Medulla oblongata (tissue), 1 donor: Measurements from ENCODE around the gene STXBP5.
A peak's percentile ranks its signal among the peaks of the same experiment; 100 is the strongest.
"Not testable (repeated sequence)": the region's sequence is repeated elsewhere in the genome, so short reads cannot be mapped to it uniquely, and the experiment has no call there.

Source experiments
- DNase-seq: peaks from one replicate; pipeline ENCODE4 v3.0.0-alpha.2; 2015; ENCODE audit errors: extremely low spot score

The STXBP5 gene

GRCh38 chr6:147380841-147381240 is 176.6 kb downstream of the STXBP5 start:
- DNase-seq = not testable (repeated sequence)

DNA sequence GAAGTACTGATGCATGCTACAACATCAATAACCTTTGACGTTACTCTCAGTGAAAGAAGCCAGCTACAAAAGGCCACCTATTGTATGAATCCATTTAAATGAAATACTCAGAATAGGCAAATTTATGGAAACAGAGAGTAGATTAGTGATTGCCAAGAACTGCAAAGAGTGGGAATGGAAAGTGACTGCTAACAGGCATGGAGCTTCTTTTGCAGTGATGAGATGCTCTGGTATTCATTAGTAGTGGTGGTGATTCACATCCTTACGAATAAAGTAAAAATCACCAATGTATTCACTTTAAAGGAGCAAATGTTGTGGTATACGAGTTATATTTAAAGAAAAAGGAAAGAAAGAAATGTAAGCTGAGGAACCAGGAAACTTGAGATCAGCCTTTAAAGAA is 177.5 kb downstream of the STXBP5 start:
- DNase-seq = no peak

DNA sequence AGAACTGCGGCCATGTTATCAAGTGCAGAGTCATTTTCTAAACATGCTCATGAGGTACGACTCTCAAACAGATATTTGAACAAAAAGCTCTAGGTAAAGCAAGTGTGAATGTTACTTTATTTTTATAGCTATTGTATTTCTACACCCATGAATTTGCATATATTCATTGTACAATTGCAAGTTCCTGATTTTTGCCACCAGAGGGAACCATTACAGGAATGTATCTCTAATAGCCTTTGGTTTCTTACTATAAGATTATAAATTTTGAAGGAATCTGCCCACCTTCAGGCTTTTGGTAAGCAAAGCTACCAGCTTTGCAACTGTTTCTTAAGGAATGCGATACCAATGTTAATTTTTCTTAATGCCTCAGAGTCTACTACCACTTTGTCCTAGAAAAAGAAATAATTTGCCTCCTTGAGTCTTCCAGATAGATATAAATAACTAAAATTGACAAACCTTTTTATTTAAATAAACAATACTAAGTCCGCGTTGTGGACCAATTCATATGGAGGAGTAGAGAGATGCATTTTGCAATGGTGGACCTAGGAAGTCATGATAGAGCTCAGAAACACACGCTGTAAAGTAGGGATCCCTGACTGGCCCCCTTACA is 178.8 kb downstream of the STXBP5 start:
- DNase-seq = peak; percentile 14

GRCh38 chr6:147384029-147384428 is 179.8 kb downstream of the STXBP5 start:
- no peak for DNase-seq

- no peak for DNase-seq
These were observed 180.8 kb downstream of the STXBP5 start for GRCh38 chr6:147384737-147385710.

- DNase-seq = no peak
These were observed 185.2 kb downstream of the STXBP5 start for GRCh38 chr6:147389463-147389862.

DNA sequence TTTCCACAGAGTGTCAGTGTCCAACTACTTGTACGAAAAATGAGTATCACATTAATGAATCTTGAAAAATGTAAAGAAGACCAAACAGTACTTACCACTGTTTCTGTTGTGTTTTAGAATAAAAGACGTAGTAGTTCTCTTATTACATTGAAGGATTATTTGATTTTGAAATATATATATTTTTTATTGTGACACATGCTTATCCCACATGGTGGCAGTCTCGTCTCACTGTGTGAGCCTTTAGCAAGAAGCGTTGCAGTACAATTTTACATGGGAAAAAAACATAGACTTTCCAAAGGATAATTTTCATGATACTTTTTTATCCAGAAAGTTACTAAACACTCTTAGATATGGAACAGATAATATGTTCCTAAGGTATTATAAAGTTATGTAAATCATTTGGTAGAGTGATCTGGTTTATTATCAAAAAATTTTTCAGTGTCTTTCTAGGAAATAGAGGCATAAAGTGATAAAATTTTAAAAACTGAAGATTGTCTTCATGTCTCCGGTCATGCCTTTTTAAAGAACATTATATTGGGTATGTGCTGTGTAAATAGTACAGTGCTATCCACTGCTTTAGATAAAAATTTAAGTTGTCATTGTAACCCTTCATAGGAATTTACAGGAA is 186.8 kb downstream of the STXBP5 start:
- peak; percentile 21 for DNase-seq

GRCh38 chr6:147392917-147393625 is 188.9 kb downstream of the STXBP5 start:
- no peak for DNase-seq

DNA sequence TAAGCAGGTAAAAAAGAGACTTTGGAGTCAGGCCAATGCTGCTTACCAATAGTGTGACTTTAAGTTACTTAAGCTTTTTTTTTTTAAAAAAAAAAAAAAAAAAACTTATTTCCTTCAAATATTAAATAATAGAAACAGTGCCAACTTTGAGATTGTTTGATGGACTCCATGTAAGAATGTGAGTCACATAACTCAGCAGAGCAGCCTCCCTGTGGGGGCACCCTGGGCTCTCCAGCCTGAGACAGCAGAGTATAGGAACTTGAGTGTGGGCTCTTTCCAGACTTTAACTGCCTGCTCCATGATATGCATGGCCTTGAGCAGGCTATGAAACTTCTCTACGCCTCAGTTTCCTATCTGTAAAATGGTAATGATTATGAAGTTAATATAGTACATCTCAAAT is 190.9 kb downstream of the STXBP5 start:
- no peak for DNase-seq

- no peak for DNase-seq
These were observed 193.1 kb downstream of the STXBP5 start for GRCh38 chr6:147397306-147397705.

- no peak for DNase-seq
These were observed 196.8 kb downstream of the STXBP5 start for GRCh38 chr6:147400968-147401367.

GRCh38 chr6:147401779-147402178 is 197.6 kb downstream of the STXBP5 start:
- DNase-seq = no peak

GRCh38 chr6:147406783-147407182 is 202.6 kb downstream of the STXBP5 start:
- no peak for DNase-seq

- no peak for DNase-seq
These were observed 203.4 kb downstream of the STXBP5 start for GRCh38 chr6:147407571-147407970.

GRCh38 chr6:147416622-147417021 is 212.4 kb downstream of the STXBP5 start:
- DNase-seq = no peak

- DNase-seq = no peak
These were observed 213.7 kb downstream of the STXBP5 start for GRCh38 chr6:147417954-147418353.

- no peak for DNase-seq
These were observed 214.3 kb downstream of the STXBP5 start for GRCh38 chr6:147418523-147418922.

GRCh38 chr6:147421903-147422302 is 217.7 kb downstream of the STXBP5 start:
- DNase-seq = no peak

DNA sequence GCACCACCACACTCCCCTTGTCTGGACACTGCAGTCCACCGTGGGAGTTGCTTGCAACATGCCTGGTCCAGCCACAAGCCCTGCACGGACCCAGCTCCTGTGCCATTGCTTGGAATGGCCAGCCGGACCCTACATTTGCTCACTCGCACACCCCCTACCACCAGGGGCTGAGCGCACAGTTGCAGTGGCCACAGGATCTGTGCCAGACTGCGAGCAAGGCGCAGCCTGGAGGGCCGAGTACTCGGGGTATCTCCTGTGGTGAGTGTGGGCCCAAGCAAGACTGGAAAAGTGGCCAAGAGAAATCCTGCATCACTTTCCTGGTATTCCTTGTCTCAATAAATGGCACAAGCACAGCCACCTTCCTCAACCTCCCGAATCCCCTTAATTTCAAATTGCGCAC is 218.9 kb downstream of the STXBP5 start:
- DNase-seq = no peak

GRCh38 chr6:147429794-147430193 is 225.6 kb downstream of the STXBP5 start:
- DNase-seq = no peak

DNA sequence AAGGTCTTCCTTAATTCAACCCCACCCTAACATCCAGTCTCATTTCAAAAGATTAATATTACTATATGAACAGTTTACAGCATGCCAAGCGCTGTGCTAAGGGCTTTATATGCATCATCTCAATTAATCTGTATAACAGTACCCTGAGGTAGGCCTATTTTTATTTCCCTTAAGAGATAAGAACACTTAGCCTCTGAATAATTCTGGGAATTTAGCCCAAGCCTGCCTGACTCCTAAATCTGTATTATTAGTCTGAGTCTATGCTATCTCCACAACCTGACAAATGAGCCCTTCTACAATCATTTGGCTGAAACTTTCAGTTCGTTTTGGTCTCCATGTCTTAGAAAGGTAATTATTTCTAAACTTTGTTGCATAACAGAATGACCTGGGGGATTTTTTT is 226.6 kb downstream of the STXBP5 start:
- no peak for DNase-seq

GRCh38 chr6:147434076-147434475 is 229.9 kb downstream of the STXBP5 start:
- DNase-seq = no peak
